GM19467 (cell line): Measurements from ENCODE around the gene HBG2.
"Not testable (repeated sequence)": the region's sequence is repeated elsewhere in the genome, so short reads cannot be mapped to it uniquely, and the experiment has no call there.

Experiments
- ATAC-seq: cut with Tn5 transposase; IDR thresholded peaks from one replicate; pipeline ENCODE4 v1.9.1; 2021; ENCODE audit warnings: mild to moderate bottlenecking, moderate library complexity; ENCODE audit not compliant: unreplicated experiment

HBG2 gene

DNA sequence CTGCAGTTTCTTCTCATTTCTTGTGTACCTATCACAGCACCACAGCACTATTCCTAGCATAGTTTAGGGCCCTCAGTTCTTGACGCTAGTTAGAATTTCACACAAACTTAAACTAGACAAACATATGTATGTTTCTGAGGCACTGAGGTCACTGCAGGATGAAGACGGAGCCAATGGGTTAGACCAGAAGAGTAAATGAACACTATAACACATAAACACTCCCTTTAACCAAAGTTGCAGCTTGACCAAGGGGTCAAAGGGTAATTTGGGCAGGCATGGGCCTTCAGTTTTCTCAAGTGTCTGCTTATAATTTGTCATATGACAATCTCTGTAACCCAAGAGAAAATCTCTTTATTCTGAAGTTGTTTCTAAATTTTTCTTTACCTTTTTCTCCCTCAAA, 28.0 kb upstream of the HBG2 start:
- ATAC-seq, result no peak

DNA sequence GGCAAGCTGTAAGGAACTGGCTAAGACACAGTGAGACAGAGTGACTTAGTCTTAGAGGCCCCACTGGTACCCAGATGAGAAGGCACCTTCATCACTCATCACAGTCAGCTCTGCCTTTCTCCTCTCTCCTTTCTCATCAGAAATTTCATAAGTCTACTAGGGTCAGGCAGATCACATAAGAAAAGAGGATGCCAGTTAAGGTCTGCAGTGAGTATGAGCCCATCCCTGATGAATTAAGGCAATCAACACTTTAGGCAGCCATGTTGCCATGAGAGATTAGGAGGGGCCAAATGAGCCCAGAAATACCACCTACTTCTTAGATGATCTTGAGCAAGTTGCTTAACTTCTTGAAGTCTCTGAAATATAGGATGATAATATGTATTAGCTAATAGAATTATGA, 27.0 kb upstream of the HBG2 start:
- ATAC-seq, result no peak

DNA sequence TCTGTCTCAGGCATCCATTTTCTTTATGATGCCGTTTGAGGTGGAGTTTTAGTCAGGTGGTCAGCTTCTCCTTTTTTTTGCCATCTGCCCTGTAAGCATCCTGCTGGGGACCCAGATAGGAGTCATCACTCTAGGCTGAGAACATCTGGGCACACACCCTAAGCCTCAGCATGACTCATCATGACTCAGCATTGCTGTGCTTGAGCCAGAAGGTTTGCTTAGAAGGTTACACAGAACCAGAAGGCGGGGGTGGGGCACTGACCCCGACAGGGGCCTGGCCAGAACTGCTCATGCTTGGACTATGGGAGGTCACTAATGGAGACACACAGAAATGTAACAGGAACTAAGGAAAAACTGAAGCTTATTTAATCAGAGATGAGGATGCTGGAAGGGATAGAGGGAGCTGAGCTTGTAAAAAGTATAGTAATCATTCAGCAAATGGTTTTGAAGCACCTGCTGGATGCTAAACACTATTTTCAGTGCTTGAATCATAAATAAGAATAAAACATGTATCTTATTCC, 26.1 kb upstream of the HBG2 start:
- ATAC-seq, result peak; percentile 93

DNA sequence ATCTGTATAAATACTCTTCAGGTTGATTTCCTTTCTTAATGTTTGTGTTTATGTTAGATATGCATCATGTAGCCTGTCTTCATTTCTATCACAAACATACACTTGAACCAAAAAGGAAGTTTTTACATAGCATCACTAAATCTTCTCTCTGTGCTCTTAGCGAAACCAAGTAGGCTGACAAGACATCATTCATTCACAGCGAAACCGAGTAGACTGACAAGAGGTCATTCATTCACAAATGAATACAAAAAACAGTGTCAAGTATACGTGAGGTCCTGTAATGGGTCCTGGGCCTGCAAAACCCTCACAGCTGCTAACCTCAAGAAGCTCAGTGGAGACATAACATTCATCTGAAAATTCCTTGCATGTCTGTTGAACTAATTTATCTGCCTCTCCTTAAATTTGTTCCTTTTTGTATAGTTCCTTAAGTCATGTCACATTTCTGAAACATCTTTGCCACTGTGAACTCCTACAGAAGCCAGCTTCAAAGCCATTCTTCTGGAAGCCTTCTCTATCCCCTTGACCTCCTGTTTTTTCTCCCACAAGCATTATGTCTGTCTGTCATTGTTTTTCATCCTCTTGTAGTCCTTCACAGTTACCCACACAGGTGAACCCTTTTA, 25.0 kb upstream of the HBG2 start:
- no peak for ATAC-seq

DNA sequence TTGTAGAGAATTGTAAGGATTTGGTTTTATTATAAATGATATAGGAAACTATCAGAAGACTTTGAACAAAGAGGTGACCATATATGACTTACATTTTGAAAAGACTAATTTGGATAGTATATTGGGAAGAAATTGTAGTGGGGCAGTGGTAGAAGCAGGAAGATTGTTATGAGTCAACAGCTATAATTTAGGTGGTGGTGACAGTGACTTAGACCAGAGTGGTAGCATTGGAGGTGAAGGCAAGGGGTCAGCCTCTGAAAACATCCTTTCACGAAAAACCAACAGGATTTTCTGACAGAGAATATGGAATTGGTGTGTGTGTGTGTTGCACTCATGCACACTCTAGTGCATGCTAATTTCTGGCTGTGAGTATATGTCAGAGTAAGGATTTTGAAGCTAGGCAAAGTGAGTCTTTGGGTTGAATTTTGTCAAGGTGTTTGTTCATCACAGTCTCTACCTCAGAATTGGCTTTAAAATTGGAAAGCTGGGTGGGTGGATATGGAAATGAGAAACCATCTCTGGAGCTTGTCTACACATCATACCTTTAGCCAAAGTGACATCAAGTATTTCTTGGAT, 23.3 kb upstream of the HBG2 start:
- no peak for ATAC-seq

DNA sequence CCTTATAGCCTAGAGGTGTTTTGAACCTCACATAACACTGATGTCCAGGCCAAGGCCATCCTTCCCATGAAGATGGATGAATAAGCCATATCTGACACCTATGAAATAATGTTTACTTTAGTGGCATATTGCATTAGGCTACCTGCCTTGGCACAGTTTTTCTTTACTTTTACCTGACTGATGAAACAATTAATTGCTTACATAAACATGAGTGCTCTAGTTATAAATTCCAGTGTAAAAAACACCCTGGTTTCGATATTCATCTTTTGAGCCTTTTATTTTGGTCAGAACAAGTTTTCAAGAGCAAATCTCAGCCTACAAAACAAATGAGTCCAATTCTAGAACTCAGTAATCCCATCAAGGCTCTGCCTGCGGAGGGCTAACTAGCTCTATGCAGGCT, 22.1 kb upstream of the HBG2 start:
- ATAC-seq, result no peak

DNA sequence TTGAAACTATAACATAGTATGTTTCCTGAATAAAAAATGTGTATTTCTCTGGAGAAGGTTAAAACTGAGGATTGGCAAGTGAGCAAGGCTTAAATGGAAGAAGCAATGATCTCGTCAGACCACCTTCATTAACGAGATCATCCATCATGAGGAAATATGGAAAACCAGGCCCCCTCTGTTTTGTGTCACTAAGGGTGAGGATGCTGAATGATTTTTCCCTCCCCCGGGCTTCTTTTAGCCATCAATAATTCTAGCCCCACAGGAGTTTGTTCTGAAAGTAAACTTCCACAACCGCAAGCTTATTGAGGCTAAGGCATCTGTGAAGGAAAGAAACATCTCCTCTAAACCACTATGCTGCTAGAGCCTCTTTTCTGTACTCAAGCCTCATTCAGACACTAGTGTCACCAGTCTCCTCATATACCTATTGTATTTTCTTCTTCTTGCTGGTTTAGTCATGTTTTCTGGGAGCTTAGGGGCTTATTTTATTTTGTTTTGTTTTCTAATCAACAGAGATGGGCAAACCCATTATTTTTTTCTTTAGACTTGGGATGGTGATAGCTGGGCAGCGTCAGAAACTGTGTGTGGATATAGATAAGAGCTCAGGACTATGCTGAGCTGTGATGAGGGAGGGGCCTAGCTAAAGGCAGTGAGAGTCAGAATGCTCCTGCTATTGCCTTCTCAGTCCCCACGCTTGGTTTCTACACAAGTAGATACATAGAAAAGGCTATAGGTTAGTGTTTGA, 21.0 kb upstream of the HBG2 start:
- ATAC-seq, result no peak

DNA sequence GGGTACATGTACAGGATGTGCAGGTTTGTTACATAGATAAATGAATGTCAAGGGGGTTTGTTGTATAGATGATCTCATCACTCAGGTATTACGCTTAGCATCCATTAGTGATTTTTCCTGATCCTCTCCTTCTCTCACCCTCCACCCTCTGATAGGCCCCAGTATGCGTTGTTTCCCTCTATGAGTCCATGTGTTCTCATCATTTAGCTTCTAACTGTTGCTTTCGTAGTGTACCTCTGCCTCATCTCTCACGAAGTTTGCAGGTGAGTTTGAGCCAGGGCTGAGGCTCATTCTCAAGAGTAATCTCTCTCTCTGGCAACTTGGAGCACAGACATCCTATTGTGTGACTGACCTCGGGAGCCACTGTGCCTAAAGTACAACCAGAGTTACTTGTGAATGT, 19.8 kb upstream of the HBG2 start:
- no peak for ATAC-seq

DNA sequence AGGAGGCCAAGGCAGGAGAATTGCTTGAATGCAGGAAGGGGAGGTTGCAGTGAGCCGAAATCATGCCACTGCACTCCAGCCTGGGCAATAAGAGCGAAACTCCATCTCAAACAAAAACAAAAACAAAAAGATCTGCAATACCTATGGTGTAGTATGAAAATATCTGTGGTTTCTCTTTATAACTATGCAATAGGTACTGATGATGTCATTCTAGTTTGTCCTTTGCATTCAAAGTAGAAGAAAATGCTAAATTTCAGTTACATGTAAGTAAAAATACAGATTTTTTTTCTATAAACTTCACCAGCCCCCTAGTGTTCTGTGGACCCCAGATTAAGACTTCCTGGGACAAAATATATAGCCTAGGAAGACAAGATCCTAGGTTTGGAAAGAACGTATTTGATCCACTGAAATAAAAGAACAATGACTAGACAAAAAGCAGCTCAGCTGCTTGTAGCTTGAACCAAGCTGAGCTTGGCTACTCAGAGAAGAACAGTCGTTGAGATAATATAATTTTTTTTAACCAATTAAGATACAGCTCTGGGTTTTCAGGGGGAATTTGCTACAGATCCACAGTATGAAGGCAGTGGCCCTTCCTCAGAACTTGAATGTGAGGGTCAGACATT, 17.9 kb upstream of the HBG2 start:
- ATAC-seq, result no peak

DNA sequence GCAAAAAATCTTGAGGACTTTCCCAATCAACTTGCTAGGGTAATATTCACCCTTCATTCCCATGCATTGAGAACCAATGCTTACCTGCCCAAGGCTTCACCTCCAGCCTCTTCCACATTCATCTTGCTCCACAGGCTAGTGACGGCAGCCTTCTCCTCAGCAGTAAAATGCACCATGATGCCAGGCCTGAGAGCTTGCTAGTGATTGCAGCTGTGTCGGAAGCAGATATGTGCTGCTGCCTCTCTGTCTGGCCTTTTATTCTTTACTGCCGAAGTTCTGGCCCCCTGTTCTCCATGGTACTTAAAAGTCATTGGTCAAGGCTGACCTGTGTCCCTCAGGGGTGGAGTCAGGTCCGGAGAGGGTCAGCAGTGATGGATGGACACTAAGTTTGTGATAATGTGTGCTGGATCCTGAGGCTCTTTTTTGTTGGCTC, 15.2 kb upstream of the HBG2 start, which contains the start of gene HBE1:
TSS of gene HBE1 (minus strand) at position 231 of the 433 bp plus-strand sequence. CDS start at position 176, 55 bp downstream.
- no peak for ATAC-seq

DNA sequence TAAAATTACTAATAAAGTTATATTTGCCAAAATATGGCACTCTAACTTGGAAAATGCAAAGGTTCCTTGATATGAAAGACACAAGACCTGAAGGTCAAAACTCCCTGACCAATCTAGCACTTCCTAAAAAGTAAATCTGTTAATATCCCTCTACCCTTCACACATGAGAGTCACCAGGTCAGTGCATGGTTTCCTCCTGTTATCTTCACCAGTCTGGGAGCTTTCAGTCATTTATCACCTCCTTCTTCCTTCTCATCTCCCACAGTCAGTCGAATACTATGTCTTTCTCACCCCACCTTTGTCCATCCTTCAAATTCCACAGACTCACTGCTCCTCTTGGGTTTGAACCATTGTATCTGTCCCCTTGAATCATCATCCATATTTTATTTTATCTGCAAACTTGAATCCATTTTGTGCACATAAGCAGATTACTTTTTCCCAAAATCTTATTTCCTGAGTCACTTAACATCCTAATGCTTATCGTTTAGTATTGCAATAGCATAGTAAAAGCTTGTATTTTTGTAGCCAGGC, 12.5 kb upstream of the HBG2 start:
- no peak for ATAC-seq

DNA sequence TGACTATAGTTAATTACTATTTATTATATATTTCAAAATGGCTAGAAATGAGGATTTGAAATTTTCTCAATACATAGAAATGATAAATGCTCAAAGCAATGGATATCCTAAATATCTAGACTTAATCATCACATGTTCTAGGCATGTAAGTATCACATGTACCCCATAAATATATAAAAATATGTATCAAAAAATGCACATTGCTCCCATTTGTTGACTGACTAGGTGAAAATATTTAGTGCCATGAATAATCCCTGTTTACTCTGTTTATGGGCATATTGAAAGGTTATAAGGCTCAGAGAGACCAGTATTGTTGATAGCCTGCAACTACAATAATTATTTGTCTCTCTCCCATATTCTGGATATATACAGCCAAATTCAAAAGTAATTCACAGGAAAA, 12.0 kb upstream of the HBG2 start:
- ATAC-seq, result no peak

DNA sequence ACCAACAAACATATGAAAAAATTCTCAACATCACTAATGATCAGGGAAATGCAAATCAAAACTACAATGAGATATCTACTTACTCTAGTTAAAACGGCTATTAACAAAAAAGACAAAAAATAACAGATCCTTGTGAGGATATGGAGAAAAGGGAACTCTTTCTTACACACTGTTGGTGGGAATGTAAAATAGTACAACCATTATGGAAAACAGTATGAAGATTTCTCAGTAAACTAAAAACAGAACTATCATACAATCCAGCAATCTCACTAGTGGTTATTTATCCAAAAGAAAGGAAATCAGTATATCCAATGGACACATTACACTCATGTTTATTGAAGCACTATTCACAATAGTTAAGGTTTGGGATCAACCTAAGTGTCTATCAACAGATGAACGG, 11.3 kb upstream of the HBG2 start:
- ATAC-seq, result no peak

DNA sequence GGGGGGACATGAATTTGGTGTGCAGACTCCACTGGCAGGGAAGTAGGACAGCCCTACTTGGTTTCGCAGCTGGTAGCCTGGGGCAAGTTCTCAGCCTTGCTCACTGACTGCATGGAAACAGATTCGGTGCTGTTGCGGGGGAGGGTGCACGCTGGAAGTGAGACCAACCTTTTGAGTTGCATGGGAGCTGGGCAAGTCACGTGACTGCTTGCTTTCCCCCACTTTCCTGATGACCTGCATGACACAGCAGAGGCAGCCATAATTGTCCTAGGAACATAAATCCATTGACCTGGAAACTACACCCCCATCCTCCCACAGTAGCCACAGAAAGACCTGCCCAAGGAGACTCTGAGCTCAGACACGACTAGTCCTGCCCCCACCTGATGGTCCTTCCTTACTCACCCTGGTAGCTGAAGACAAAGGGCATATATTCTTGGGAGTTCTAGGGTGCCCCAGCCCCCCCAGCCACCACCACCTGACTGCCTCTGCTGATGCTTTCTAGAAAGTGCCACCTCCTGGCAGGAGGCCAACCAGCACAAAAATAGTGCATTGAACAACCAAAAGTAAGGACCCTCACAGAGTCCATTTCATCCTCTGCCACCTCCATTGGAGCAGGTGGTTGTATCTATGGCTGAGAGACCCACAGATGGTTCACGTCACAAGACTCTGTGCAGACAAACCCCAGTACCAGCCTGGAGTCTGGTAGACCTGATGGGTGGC, 4.1 kb upstream of the HBG2 start:
- no peak for ATAC-seq

DNA sequence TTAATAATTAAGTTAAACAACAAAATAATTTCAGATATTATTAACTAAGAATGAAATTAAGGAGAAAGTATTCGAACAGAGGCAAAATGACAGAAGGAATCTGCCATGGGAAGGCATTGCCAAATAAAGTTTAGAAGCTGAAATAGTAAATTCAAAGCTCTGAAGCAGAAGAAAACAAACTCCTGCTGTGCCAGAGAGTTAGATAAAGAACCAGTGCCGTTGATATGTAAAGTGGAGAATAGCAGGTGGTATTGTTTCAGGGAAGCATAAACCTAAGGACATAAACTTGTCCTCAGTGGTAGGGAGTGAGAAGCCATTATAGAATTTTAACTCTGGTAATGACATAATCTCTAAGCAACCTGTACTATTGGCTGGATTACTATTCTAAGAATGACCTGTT, 2.7 kb upstream of the HBG2 start:
- ATAC-seq, result no peak

DNA sequence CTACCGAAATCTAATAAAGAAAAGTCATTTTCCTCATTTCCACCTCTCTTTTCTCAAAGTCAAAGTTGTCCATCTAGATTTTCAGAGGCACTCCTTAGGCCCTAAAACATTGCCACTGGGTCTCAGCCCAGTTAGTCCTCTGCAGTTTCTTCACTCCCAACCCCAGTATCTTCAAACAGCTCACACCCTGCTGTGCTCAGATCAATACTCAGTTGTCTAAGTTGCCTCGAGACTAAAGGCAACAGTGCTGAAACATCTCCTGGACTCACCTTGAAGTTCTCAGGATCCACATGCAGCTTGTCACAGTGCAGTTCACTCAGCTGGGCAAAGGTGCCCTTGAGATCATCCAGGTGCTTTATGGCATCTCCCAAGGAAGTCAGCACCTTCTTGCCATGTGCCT, 558 bp downstream of the HBG2 start:
- not testable (repeated sequence) for ATAC-seq

DNA sequence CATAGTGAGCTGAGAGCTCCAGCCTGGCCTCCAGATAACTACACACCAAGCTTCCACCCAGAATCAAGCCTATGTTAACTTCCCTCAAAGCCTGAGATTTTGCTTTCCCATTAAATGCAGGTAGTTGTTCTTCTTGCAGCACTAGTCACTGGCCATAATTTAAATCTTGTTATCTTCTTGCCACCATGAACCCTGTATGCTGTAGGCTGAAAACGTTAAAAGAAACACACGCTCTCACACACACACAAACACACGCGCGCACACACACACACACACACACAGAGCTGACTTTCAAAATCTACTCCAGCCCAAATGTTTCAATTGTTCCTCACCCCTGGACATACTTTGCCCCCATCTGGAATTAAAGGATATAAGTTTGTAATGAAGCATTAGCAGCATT, 1.1 kb downstream of the HBG2 start:
- ATAC-seq, result not testable (repeated sequence)

DNA sequence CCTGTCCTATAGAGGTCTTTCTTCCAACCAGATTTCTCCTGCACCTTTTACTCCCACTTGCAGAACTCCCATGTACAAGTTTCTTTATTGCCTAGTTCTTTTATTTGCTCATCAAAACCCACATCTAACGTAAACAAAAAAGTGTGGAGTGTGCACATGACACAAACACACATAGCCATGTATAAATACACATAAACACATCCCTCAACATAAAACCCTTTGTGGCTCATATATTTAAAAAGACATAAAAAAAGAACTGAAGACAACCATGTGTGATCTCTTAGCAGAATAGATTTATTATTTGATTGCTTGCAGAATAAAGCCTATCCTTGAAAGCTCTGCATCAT, 1.7 kb downstream of the HBG2 start:
- ATAC-seq, result no peak

DNA sequence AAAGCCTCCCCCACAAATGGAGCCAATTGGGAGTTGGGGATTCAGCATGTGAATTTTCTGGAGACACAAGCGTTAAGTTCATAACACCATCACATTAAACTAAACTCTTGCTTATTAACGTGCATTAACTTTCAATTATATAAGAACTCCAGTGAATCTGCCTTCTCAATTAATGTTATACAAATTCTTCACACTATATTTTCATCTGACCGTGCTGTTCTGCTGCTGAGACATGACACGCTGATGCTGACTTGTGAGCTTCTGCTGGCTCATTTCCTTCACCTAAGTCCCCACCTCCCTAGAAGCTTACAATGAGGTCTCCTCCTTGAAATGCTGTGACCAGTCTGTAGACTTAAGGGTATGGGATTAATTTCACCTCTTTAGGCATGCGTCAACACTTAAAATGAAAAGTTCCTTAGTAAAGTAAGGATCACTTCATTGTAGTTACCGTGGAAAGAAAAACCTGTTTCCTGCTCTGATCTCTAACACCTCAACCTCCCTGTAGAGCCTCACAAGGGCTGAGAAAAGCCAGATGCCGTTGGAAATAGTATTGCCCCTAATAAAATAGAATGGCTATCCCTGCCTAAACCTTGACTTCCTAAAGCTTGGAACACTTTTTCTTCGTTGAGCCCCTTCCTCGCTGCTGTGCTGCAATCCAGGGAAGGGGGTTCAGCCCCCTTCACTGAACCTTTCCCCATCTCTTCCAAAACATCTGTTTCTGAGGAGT, 2.2 kb downstream of the HBG2 start:
- ATAC-seq, result no peak

DNA sequence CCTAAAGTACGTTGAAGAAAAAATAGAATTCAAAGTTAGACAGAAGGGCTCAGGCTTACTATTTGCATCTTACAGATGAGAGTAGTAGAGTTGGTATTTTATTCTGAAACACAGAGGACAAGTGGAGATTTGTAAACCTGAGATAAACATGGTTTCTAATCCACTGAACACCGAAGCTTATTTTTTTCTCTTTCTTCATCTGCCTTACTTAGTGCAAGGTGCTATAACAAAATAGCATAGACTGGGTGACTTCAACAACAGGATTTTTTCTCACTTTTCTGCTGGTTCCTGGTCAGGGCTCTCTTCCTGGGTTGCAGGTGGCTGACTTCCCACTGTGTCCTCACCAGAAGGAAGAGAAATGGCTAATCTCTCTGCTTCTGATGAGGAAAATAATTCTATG, 2.8 kb downstream of the HBG2 start:
- no peak for ATAC-seq
